ENCODE measurements around the gene P2RY12. TPM values are rescaled to one million over a fixed set of nuclear protein-coding genes. Genes with fewer than 3 reads are reported as not detected.

P2RY12 gene
- total RNA-seq, 1 donor from 2014 or later, result 49.8 TPM

GRCh38 chr3:151305775-151306151 is 78.8 kb downstream of the P2RY12 start:
- no peak for DNase-seq

GRCh38 chr3:151305060-151305774 is 79.3 kb downstream of the P2RY12 start:
- no peak for DNase-seq

GRCh38 chr3:151303751-151304150 is 80.8 kb downstream of the P2RY12 start:
- DNase-seq, result no peak

GRCh38 chr3:151301787-151302186 is 82.8 kb downstream of the P2RY12 start:
- no peak for DNase-seq

GRCh38 chr3:151300539-151300938 is 84.0 kb downstream of the P2RY12 start:
- no peak for DNase-seq

DNA sequence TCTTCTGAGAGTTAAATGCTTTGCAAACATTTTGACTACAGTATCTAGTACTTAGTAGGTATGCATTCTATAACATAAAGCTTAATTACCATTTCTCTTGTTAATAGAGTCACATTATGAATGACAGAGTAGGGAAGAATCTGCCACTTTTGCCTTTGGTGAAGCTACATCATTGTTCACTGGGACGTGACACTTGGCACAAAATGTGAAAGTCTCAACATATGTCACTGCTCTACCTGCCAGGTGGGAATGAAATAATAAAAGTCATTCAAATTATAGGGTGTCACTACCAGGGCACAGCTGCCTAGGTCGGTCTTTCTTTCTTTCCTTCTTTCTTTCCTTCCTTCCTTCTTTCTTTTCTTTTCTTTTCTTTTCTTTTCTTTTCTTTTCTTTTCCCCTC is 85.5 kb downstream of the P2RY12 start:
- DNase-seq, result no peak

GRCh38 chr3:151297429-151297828 is 87.1 kb downstream of the P2RY12 start:
- no peak for DNase-seq

DNA sequence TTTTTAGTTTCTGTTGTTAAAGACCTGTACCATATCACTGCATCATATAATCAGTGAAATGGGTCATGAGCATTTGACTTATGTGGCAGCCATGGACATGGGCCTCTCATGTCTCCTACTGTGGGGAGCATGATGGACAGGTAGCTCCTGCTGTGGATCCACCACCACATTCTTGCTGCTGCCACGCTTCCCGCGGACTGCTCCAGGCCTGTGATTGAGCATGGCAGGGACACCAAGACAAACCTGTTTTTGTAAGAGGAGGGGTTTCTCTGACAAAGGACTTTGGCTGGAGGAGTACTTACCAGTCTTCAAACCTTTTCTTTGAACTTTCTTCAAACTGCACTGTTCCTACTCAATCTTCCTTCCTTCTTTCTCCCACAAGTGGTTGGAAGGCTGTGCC is 88.3 kb downstream of the P2RY12 start:
- DNase-seq, result no peak

- no peak for DNase-seq
These were observed 91.4 kb downstream of the P2RY12 start for GRCh38 chr3:151293127-151293526.

DNA sequence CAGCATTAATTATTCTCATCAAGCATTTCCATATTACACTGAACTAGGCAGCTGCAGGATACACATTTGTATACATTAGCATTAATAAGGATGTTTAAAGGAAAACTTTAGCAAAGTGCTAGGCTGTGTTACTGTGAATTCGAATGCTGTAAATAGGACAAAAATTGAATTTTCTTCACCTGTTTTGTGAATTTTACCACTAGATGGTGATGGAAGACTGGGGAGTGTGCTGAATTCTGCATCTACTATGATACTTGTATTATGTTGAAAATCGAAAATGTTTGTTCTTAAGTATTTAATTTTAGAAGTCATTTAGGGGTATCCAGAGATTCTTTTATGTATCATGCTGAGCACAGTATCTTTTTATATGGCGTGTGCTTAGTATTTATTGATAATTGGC is 93.9 kb downstream of the P2RY12 start:
- DNase-seq, result no peak

DNA sequence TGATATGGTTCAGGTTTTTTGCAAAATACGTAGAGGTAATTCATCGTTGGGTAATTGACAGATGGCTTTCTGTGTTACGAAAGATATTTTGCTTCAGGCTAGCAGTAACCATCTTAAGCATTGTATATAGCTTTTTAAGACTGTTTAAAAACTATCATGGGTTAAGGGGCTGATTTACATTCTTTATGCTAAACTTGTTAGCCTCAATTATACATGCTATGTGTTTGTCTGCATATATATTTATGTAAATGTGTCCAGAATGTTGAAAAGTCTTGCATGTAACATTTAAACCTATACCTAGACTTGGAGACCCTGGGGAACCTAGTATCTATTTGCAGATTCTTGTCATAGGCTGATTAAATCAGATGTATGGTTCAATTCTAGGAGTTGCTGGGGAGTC is 95.1 kb downstream of the P2RY12 start:
- no peak for DNase-seq

Other genes starting within 250 kb of the P2RY12 start
- not detected for gene GPR171, start 181.5 kb downstream of the P2RY12 start, total RNA-seq
- gene P2RY14, start 106.2 kb downstream of the P2RY12 start, total RNA-seq, result 0.78 TPM
- gene GPR87, start 67.9 kb downstream of the P2RY12 start, total RNA-seq, result not detected
- 3.6 TPM for gene P2RY13, start 55.2 kb downstream of the P2RY12 start, total RNA-seq
- gene IGSF10, start 76.3 kb upstream of the P2RY12 start, total RNA-seq, result 0.31 TPM